ENCODE results near the gene NPC2. TPM values are rescaled to one million over a fixed set of nuclear protein-coding genes. Genes with fewer than 3 reads are reported as not detected.

The NPC2 gene
- total and polyA plus RNA-seq, 8 donors, result 33.6 to 137 (median 59.1) TPM

- no peak for TF ChIP-seq CTCF (IDR thresholded peaks at IDR 0.05)
- Histone ChIP-seq H3K4me3 (no peak overlapping the region), H3K27me3 (peaks cover 0 to 2% (median 0%) of the 10 kb centered on the region in 4 donors), H3K27ac (no peak overlapping the region), H3K36me3 (no peaks in the 10 kb centered on the region), H3K9me3 (no peaks in the 10 kb centered on the region), H3K4me1 (no peaks in the 10 kb centered on the region)
- ATAC-seq (no peak), DNase-seq (no peak), FAIRE-seq (no peak)
- WGBS, 2 donors, result 60 to 68% methylated on average over 3 of the region's 3 CpGs
- intact Hi-C loops (cut with DNase I), result no loop called here
Observed at GRCh38 chr14:74441113-74441512, 52.0 kb downstream of the NPC2 start.

DNA sequence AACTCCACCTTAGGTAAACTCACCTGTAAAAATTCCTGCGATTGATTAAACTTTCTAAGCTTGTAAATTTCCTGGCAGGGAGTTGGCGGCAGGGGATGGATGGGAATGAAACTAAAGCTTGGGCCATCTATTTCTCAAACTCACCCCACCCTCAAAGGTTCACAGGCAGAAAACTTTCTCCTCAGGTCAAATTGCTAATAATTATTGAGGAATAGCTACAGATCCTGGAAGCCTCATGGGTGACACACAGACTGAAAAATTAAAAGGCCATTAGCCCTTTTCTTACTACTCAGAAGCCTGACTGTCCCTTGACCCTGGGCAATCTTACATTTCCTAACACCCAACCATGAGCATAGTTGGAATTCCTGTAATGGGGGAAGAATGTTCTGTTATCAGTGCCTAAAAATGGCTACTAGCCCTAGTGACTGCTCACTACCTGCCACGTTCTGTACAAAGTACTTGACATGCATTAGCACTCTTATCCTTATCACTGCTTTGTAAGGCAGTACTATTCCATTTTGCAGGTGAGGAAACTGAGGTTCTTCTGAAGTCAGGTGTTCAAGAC, 54.7 kb downstream of the NPC2 start:
- no peak for TF ChIP-seq CTCF (IDR thresholded peaks at IDR 0.05)
- H3K4me3 ChIP-seq, result no peak overlapping the region
- no peaks in the 10 kb centered on the region for H3K27me3 ChIP-seq
- DNase-seq (no peak), ATAC-seq (no peak), FAIRE-seq (no peak)
- 33 to 45% methylated on average over 3 of the region's 3 CpGs for WGBS, 2 donors
- no peaks in the 10 kb centered on the region for H3K9me3 ChIP-seq
- intact Hi-C loops (cut with DNase I), result no loop called here
- no peaks in the 10 kb centered on the region for H3K4me1 ChIP-seq
- H3K36me3 ChIP-seq, result no peaks in the 10 kb centered on the region
- H3K27ac ChIP-seq, result no peak overlapping the region

- no peak for TF ChIP-seq CTCF (IDR thresholded peaks at IDR 0.05)
- H3K36me3 ChIP-seq, result no peaks in the 10 kb centered on the region
- 29 to 34% methylated on average over 3 of the region's 3 CpGs for WGBS, 2 donors
- no peak overlapping the region for H3K27ac ChIP-seq
- H3K9me3 ChIP-seq, result no peaks in the 10 kb centered on the region
- ATAC-seq (no peak), DNase-seq (no peak), FAIRE-seq (no peak)
- H3K4me1 ChIP-seq, result no peaks in the 10 kb centered on the region
- no peaks in the 10 kb centered on the region for H3K27me3 ChIP-seq
- no peak overlapping the region for H3K4me3 ChIP-seq
- intact Hi-C loops (cut with DNase I), result no loop called here
Observed at GRCh38 chr14:74437496-74438053, 55.5 kb downstream of the NPC2 start.

GRCh38 chr14:74434294-74434693, 58.8 kb downstream of the NPC2 start:
- no peaks in the 10 kb centered on the region for H3K36me3 ChIP-seq
- WGBS, 2 donors, result 26 to 33% methylated on average over 2 of the region's 2 CpGs
- intact Hi-C loops (cut with DNase I), result no loop called here
- H3K9me3 ChIP-seq, result no peaks in the 10 kb centered on the region
- no peaks in the 10 kb centered on the region for H3K4me1 ChIP-seq
- TF ChIP-seq CTCF (IDR thresholded peaks at IDR 0.05), result no peak
- ATAC-seq (no peak), FAIRE-seq (no peak), DNase-seq (no peak)
- no peak overlapping the region for H3K27ac ChIP-seq
- no peak overlapping the region for H3K4me3 ChIP-seq
- no peaks in the 10 kb centered on the region for H3K27me3 ChIP-seq

DNA sequence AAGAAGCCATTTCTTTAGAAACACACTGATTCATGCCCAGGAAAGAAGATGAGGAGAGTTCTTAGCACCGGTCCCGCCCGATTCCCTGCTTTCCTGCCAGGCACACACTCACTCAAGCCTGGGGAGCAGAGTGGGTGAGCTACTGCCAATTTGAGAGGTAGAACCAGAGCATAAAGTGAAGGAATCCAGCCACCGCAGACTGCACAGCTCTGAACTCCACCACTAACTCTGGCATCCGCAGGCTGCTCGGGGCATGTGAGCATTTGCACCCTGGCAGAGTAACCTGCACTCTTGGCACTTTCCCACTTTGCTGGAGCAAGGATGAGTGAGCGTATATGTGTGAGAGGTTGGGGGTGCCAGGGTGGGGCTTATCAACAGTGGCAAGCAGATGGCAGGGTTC, 63.1 kb downstream of the NPC2 start:
- Histone ChIP-seq H3K9me3 (no peaks in the 10 kb centered on the region), H3K36me3 (no peaks in the 10 kb centered on the region), H3K27me3 (peaks cover 0 to 2% (median 0%) of the 10 kb centered on the region in 4 donors), H3K27ac (no peak overlapping the region), H3K4me1 (no peaks in the 10 kb centered on the region), H3K4me3 (no peak overlapping the region)
- FAIRE-seq (no peak), DNase-seq (no peak), ATAC-seq (no peak)
- intact Hi-C loops (cut with DNase I), result no loop called here
- no peak for TF ChIP-seq CTCF (IDR thresholded peaks at IDR 0.05)
- 80 to 83% methylated on average over 7 of the region's 7 CpGs for WGBS, 2 donors
